Measurements from ENCODE around the gene FGF10. TPM values are rescaled to one million over a fixed set of nuclear protein-coding genes. Genes with fewer than 3 reads are reported as not detected.

Gene FGF10
- total RNA-seq, 1 experiment from 2014 or later: not detected

- Histone ChIP-seq H3K36me3 (ENCODE audit: low read depth, low read length) (no peaks in the 10 kb centered on the region), H3K9me3 (ENCODE audit: low read length) (no peaks in the 10 kb centered on the region), H3K9ac (ENCODE audit: low read length) (no peak overlapping the region), H3F3A (ENCODE audit: low read length, unreplicated experiment) (no peaks in the 10 kb centered on the region), H4K20me1 (ENCODE audit: low read length) (no peaks in the 10 kb centered on the region), H3K9me2 (replicated peaks; ENCODE audit: low read length) (no peaks in the 10 kb centered on the region), H3K4me2 (ENCODE audit: low read length) (no peak overlapping the region), H3K27ac (ENCODE audit: low read length) (no peak overlapping the region), H2AFZ (ENCODE audit: low read length) (no peak overlapping the region), H3K27me3 (ENCODE audit: low read length) (0 out of 2 replicates have a peak, but pooled peaks cover 5% of the 10 kb centered on the region), H3K4me1 (ENCODE audit: insufficient read depth, low read length) (no peaks in the 10 kb centered on the region), H3K79me2 (ENCODE audit: low read length) (no peaks in the 10 kb centered on the region), H3K4me3 (ENCODE audit: low read length) (no peak overlapping the region)
- TF ChIP-seq, protein P1, sequence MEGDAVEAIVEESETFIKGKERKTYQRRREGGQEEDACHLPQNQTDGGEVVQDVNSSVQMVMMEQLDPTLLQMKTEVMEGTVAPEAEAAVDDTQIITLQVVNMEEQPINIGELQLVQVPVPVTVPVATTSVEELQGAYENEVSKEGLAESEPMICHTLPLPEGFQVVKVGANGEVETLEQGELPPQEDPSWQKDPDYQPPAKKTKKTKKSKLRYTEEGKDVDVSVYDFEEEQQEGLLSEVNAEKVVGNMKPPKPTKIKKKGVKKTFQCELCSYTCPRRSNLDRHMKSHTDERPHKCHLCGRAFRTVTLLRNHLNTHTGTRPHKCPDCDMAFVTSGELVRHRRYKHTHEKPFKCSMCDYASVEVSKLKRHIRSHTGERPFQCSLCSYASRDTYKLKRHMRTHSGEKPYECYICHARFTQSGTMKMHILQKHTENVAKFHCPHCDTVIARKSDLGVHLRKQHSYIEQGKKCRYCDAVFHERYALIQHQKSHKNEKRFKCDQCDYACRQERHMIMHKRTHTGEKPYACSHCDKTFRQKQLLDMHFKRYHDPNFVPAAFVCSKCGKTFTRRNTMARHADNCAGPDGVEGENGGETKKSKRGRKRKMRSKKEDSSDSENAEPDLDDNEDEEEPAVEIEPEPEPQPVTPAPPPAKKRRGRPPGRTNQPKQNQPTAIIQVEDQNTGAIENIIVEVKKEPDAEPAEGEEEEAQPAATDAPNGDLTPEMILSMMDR (conservative IDR thresholded peaks at IDR 0.05; ENCODE audit: low read depth, low read length): no peak
- no peak for TF ChIP-seq EZH2 (IDR thresholded peaks at IDR 0.05; ENCODE audit: low read length, unreplicated experiment)
- no peak for TF ChIP-seq EZH2phosphoT487 (IDR thresholded peaks at IDR 0.05; ENCODE audit: borderline replicate concordance, low read length)
- POLR2A ChIA-PET (ENCODE audit: unreplicated experiment): no interaction called here
- no TSS peak for BruUV-seq (replicated peaks)
- ATAC-seq: no peak
- intact Hi-C loops (cut with micrococcal nuclease): no loop called here
- DNase-seq: no peak
- CTCF ChIA-PET: no interaction called here
Observed at GRCh38 chr5:44360919-44361318, 28.3 kb downstream of the FGF10 start.

GRCh38 chr5:44358421-44358820 is 30.8 kb downstream of the FGF10 start:
- no TSS peak for BruUV-seq (replicated peaks)
- intact Hi-C loops (cut with micrococcal nuclease): no loop called here
- H3K9ac ChIP-seq (ENCODE audit: low read length): no peak overlapping the region
- no peaks in the 10 kb centered on the region for H3K9me2 ChIP-seq (replicated peaks; ENCODE audit: low read length)
- H3K79me2 ChIP-seq (ENCODE audit: low read length): no peaks in the 10 kb centered on the region
- 0 out of 2 replicates have a peak, but pooled peaks cover 12% of the 10 kb centered on the region for H3K27me3 ChIP-seq (ENCODE audit: low read length)
- no peak overlapping the region for H3K4me2 ChIP-seq (ENCODE audit: low read length)
- no peaks in the 10 kb centered on the region for H3K4me1 ChIP-seq (ENCODE audit: insufficient read depth, low read length)
- no peaks in the 10 kb centered on the region for H3K9me3 ChIP-seq (ENCODE audit: low read length)
- no peaks in the 10 kb centered on the region for H3K36me3 ChIP-seq (ENCODE audit: low read depth, low read length)
- ChIA-PET CTCF (interaction anchor here (0.6 kb wide), 1 partner anchor 44 kb away, joined by 3 read pairs; no protein-coding TSS in a partner anchor), POLR2A (ENCODE audit: unreplicated experiment) (no interaction called here)
- ATAC-seq (no peak), DNase-seq (no peak)
- H3F3A ChIP-seq (ENCODE audit: low read length, unreplicated experiment): no peaks in the 10 kb centered on the region
- TF ChIP-seq EZH2 (IDR thresholded peaks at IDR 0.05; ENCODE audit: low read length, unreplicated experiment) (no peak), EZH2phosphoT487 (IDR thresholded peaks at IDR 0.05; ENCODE audit: borderline replicate concordance, low read length) (no peak)
- TF ChIP-seq, protein P1 (conservative IDR thresholded peaks at IDR 0.05; ENCODE audit: low read depth, low read length): no peak
- no peak overlapping the region for H3K27ac ChIP-seq (ENCODE audit: low read length)
- no peaks in the 10 kb centered on the region for H4K20me1 ChIP-seq (ENCODE audit: low read length)
- no peak overlapping the region for H2AFZ ChIP-seq (ENCODE audit: low read length)
- H3K4me3 ChIP-seq (ENCODE audit: low read length): no peak overlapping the region

DNA sequence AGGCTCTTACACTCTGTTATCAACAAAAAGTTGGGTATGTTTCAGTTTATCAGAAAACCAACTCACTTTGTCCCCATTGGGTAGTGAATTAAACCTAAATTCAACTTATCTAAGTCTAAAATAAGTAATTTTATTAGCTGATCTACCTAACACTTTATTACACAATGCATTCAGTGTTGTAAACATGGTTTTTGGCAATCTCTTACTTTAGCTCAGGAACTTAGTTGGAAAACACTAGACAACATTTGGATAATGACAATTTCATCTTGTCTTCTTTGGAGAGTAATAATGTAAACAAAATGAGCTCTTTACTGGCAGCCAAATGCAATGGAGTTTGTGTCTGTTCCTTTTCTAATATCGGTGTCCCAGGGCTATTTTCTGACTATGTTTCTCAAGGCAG is 33.0 kb downstream of the FGF10 start:
- DNase-seq: no peak

More for the DNA sequence above, 33.0 kb downstream of the FGF10 start:
- peaks cover 20% of the 10 kb centered on the region; the same call in 1 of the 2 replicates for H3K27me3 ChIP-seq (ENCODE audit: low read length)
- no peaks in the 10 kb centered on the region for H3F3A ChIP-seq (ENCODE audit: low read length, unreplicated experiment)
- ATAC-seq: no peak
- TF ChIP-seq EZH2 (IDR thresholded peaks at IDR 0.05; ENCODE audit: low read length, unreplicated experiment) (no peak), EZH2phosphoT487 (IDR thresholded peaks at IDR 0.05; ENCODE audit: borderline replicate concordance, low read length) (no peak)
- TF ChIP-seq, protein P1 (conservative IDR thresholded peaks at IDR 0.05; ENCODE audit: low read depth, low read length): no peak
- no peak overlapping the region for H3K27ac ChIP-seq (ENCODE audit: low read length)
- no peak overlapping the region for H2AFZ ChIP-seq (ENCODE audit: low read length)
- H3K4me2 ChIP-seq (ENCODE audit: low read length): no peak overlapping the region
- intact Hi-C loops (cut with micrococcal nuclease): no loop called here
- no peak overlapping the region for H3K9ac ChIP-seq (ENCODE audit: low read length)
- no TSS peak for BruUV-seq (replicated peaks)
- ChIA-PET CTCF (interaction anchor here (0.6 kb wide), 1 partner anchor 9 kb away, joined by 3 read pairs; no protein-coding TSS in a partner anchor), POLR2A (ENCODE audit: unreplicated experiment) (no interaction called here)
- H3K9me3 ChIP-seq (ENCODE audit: low read length): no peaks in the 10 kb centered on the region
- no peak overlapping the region for H3K4me3 ChIP-seq (ENCODE audit: low read length)
- no peaks in the 10 kb centered on the region for H3K36me3 ChIP-seq (ENCODE audit: low read depth, low read length)
- H3K4me1 ChIP-seq (ENCODE audit: insufficient read depth, low read length): no peaks in the 10 kb centered on the region
- no peaks in the 10 kb centered on the region for H4K20me1 ChIP-seq (ENCODE audit: low read length)
- H3K79me2 ChIP-seq (ENCODE audit: low read length): no peaks in the 10 kb centered on the region
- no peaks in the 10 kb centered on the region for H3K9me2 ChIP-seq (replicated peaks; ENCODE audit: low read length)

All from PC-3 (cell line).